NOMO-1 treated with dmso at 0.1 percent for 144 hours (cell line): Measurements from ENCODE around the gene ERBB2.
"Not testable (repeated sequence)": the region's sequence is repeated elsewhere in the genome, so short reads cannot be mapped to it uniquely, and the experiment has no call there.

Source experiments
- DNase-seq: peaks from one replicate; lab custom pipeline; 2025; ENCODE audit not compliant: unreplicated experiment; lab: John Stamatoyannopoulos, UW

Gene ERBB2

DNA sequence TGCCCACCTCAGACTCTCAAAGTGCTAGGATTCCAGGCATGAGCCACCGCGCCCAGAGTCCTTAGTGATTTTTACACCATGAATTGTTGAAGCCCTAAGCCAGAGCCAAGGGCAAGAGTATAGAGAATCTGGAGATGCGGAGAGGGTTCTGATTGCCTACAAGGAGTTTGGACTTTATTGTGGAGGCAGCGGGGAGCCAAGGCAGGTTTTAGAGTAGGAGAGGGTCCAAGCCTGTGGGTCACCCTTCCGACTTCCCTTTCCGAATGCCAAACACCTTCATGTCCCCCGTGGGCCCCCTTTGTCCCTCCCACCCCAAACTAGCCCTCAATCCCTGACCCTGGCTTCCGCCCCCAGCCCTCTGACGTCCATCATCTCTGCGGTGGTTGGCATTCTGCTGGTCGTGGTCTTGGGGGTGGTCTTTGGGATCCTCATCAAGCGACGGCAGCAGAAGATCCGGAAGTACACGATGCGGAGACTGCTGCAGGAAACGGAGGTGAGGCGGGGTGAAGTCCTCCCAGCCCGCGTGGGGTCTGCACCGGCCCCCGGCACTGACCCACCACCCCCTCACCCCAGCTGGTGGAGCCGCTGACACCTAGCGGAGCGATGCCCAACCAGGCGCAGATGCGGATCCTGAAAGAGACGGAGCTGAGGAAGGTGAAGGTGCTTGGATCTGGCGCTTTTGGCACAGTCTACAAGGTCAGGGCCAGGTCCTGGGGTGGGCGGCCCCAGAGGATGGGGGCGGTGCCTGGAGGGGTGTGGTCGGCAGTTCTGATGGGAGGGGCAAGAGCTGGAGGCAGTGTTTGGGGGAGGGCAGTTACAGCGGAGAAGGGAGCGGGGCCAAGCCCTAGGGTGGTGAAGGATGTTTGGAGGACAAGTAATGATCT is 23.3 kb downstream of the ERBB2 start:
- no peak for DNase-seq

DNA sequence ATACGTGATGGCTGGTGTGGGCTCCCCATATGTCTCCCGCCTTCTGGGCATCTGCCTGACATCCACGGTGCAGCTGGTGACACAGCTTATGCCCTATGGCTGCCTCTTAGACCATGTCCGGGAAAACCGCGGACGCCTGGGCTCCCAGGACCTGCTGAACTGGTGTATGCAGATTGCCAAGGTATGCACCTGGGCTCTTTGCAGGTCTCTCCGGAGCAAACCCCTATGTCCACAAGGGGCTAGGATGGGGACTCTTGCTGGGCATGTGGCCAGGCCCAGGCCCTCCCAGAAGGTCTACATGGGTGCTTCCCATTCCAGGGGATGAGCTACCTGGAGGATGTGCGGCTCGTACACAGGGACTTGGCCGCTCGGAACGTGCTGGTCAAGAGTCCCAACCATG is 24.9 kb downstream of the ERBB2 start:
- DNase-seq = no peak

DNA sequence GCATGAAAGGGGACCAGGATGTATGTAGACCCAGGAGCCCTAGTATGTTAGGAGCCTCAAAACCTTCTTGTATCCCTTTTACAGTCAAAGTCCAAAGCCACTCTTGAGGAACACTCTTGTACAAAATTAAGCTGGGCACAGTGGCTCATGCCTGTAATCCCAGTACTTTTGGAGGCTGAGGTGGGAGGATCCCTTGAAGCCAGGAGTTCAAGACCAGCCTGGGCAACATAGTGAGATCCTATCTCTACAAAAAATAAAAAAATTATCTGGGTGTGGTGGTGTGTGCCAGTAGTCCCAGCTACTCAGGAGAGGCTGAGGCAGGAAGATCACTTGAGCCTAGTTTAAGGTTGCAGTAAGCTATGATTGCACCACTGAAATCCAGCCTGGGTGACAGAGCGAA is 26.1 kb downstream of the ERBB2 start:
- DNase-seq = not testable (repeated sequence)

- DNase-seq = no peak
Observed at GRCh38 chr17:39726617-39727016, 26.8 kb downstream of the ERBB2 start.

- DNase-seq = no peak
Observed at GRCh38 chr17:39727556-39727955, 27.7 kb downstream of the ERBB2 start.

- no peak for DNase-seq
Observed at GRCh38 chr17:39729280-39729851, 29.5 kb downstream of the ERBB2 start.

GRCh38 chr17:39730095-39730921 is 30.4 kb downstream of the ERBB2 start, which contains the start of gene MIEN1:
TSS of gene MIEN1 (minus strand) at chr17:39730532. CDS start at chr17:39730495, 37 bp downstream.
- DNase-seq = peak; percentile 71

- DNase-seq = no peak
Observed at GRCh38 chr17:39732586-39732985, 32.7 kb downstream of the ERBB2 start.

DNA sequence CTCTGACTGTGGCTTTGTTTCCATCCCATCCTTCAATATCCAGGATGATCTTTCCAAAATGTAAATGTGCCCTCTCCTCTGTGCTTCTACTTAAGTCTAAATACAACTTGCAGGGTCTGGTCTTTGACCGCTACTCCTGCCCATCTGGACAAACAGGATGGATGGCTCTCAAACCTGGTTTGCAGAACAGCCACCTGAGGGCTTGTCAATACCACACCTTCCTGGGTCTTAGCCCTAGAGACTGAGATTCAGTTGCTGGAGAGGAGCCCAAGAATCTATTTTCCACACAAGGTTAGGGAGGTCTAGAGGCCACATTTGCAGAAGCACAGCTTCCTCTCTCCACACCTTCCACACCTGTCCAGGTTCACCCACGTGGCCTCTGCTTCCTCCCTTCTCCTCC is 36.0 kb downstream of the ERBB2 start:
- no peak for DNase-seq

GRCh38 chr17:39736319-39737165 is 36.7 kb downstream of the ERBB2 start:
- DNase-seq = no peak

GRCh38 chr17:39737206-39737759 is 37.4 kb downstream of the ERBB2 start:
- no peak for DNase-seq

DNA sequence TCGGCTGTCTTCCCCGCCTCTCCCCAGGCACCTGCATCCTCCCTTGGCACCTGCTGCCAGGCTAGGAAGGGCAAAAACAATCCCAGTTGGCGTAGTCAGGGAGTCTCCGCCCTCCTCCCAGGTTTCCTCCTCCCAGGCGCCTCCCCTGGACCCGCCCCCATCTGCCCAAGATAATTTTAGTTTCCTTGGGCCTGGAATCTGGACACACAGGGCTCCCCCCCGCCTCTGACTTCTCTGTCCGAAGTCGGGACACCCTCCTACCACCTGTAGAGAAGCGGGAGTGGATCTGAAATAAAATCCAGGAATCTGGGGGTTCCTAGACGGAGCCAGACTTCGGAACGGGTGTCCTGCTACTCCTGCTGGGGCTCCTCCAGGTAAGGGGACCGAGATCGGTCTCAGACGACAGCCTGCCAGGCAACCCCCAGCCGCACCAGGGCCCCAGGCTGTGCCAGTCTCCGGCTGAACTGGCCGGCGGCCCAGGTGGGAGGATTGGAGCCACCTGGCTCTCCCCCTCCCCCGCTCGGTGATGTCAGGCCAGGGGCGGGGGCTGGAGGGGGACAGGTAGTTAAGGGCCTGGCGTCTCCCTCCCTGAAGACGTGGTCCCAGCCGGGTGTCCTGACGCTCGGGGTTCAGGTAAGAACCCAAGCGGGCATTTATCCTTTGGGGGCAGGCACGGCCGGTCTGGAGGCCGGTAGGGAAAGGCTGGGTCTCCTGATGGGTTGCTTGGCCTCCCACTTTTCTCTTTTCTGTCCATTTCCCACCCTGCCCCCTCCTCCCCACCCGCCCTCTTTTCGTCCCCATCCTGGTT is 38.1 kb downstream of the ERBB2 start, which contains the start of gene GRB7:
Gene GRB7 (plus strand): TSS at position 179 of the 808 bp plus-strand sequence. CDS start 4,364 bp downstream, outside the sequence.
- DNase-seq = no peak

GRCh38 chr17:39738568-39738901 is 38.7 kb downstream of the ERBB2 start:
- DNase-seq = no peak

DNA sequence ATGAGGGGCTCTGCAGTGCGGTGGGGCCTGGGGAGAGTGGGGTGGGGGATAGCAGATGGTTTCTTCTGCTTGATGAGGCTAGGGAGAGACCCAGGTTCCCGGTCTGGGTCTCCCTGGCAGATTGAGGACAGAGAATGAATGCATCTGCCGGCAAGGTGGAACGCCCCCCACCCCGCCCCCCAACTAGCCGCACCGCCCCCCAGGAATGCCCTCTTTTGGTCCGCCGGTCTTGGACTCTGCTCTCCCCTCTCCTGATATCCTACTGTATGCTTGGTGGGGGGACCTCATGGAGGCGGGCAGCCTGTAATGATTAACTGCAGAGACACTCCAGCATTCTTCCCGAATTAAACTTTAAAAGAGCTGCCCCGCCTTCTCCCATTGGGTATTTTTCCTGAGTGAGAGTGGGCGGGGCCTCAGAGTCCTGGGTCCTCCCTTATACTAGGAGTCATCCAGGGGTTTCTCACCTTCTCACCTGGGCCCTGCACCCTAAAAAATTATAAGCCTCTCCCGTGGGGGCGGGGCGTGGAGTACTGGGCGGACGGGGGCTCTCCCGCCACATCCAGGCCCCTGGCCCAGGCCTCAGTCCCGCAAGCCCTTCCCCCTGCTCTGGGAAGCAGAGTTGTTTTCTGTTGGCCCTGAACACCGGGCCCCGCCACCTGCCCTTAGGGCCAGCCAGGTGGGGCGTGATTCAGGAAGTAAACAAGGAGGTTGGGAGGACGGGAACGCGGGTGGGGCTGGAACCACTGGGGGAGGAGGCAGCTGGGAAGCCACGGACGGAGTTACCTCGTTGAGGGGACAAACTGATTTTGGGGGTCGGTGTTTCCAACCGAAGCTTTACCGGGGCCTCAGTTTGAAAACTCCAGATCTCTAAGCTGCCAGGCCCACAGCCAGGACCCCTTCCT is 39.4 kb downstream of the ERBB2 start:
- no peak for DNase-seq

DNA sequence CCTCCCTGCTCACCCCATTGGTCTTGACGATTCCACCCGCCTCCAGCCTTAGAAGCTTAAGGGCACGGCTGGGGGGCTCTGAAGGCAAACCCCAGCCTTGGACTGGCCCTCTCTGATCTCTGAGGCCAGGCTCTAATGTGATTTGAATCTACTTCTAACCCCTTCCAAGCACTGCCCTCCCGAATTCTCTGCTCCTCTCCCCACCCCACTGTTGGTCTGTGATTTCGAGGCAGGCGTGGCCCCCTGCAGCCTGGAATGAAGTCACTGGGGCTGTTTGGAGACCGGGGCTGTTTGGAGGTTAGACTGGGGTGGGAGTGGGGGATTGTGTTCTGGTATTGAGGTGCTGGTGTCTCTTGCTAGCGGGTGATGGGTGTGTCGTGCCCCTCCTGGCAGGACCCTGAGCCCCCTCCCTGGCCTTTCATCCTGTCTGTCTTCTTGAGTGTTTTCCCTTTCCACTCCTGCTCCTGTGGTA is 40.1 kb downstream of the ERBB2 start:
- DNase-seq = no peak

DNA sequence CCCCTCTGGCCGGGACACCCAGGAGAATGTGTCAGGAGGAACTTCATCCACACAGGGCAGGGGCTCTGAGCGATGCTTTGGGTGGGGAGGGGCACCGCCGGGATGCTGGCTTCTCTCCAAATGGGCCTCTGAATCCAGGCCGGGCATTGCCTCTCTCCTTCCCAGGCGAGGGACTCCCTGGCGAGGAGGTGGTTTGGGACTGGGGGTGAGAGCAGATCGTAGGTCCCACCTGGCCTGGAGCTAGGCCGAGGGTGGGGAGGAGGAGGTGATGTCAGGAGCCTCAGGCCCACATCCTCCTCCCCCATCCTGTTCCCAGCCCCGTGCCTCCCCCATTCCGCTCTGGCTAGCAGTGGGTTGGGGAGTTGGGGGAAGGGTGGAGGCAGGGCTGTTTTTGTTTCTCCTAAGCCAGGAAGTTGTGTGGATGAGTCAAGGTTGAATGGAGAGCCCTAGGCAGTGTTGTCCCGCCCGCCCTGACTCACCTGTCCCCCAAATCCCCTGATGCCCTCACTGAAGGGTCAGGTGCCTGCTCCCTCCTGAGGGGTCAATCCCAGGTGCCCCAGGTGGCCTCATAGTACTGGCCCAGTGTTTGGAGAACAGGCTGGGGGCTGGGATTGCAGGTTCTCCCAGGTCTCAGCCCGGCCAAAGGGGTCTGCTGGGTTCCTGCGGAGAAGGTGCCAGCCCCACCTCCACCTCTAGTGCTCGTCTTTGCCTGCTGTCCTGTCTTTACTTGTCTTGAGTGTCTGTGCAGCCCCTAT is 40.7 kb downstream of the ERBB2 start:
- no peak for DNase-seq

GRCh38 chr17:39742126-39742855 is 42.4 kb downstream of the ERBB2 start:
- DNase-seq = no peak
